T-helper 17 cell (primary cell): ENCODE data around the gene UCK2. TPM values are rescaled to one million over a fixed set of nuclear protein-coding genes. Genes with fewer than 3 reads are reported as not detected.

ENCODE experiments used
- ATAC-seq: fragments of 150-1000 bp; cut with Tn5 transposase; 2 replicates; pipeline ENCODE4 v1.10.0; 2021; ENCODE audit warnings: mild to moderate bottlenecking, moderate library complexity
- DNase-seq, 3 donors: peaks; one replicate each; pipeline versions ENCODE4 v3.0.0 to v3.0.0-alpha.2; 2020 to 2021
- H3K9me3 ChIP-seq: one replicate; pipeline ENCODE4 v1.7.0; 2013; ENCODE audit warnings: low read length, mild to moderate bottlenecking; ENCODE audit not compliant: control insufficient read depth, poor library complexity, severe bottlenecking
- H3K27ac Mint-ChIP-seq: one replicate; pipeline ENCODE4 v1.8.0; 2022; ENCODE audit warnings: mild to moderate bottlenecking, moderate library complexity, mixed read lengths
- H3K27me3 Mint-ChIP-seq: one replicate; pipeline ENCODE4 v1.8.0; 2022; ENCODE audit warnings: mixed read lengths
- H3K36me3 Mint-ChIP-seq: one replicate; pipeline ENCODE4 v1.8.0; 2022; ENCODE audit warnings: low read depth, mixed read lengths
- H3K4me1 Mint-ChIP-seq: one replicate; pipeline ENCODE4 v1.8.0; 2022; ENCODE audit warnings: mild to moderate bottlenecking, mixed read lengths
- H3K4me3 Mint-ChIP-seq: one replicate; pipeline ENCODE4 v1.8.0; 2022; ENCODE audit warnings: mild to moderate bottlenecking, moderate library complexity, mixed read lengths
- total RNA-seq, 4 donors: library from RNA in 2 of 4; stranded (reverse) in 2 of 4; gene quantifications; one replicate each; pipeline ENCODE4 v1.2.3 and lab custom pipeline; 2022 to 2026

The UCK2 gene
- total RNA-seq, 2 donors from 2014 or later = 3.3 to 5.6 TPM

DNA sequence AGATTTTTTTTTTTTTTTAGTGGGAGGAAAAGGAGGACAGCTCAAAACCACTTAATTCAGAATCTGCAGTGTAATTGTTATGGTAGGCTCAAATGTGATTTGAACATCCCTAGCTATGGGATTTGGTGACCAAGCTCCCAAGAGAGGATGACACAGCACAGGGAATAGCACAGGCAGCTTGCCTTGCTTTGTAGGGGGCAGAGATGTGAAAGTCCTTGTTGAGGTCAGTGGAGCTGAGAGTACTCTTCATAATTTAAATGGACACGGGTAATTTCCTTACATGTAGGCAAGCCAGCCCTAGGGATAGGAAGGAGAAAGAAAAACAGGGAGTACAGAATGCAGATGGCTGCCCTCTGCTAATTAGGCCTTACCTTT lies 3.2 kb upstream of the UCK2 start:
- ATAC-seq = no peak
- peaks cover 14% of the 10 kb centered on the region for H3K4me1 Mint-ChIP-seq
- peaks cover 19% of the 10 kb centered on the region for H3K27me3 Mint-ChIP-seq
- H3K36me3 Mint-ChIP-seq = no peaks in the 10 kb centered on the region
- no peak overlapping the region for H3K4me3 Mint-ChIP-seq
- H3K9me3 ChIP-seq = no peaks in the 10 kb centered on the region
- H3K27ac Mint-ChIP-seq = no peak overlapping the region
- no peak for DNase-seq

DNA sequence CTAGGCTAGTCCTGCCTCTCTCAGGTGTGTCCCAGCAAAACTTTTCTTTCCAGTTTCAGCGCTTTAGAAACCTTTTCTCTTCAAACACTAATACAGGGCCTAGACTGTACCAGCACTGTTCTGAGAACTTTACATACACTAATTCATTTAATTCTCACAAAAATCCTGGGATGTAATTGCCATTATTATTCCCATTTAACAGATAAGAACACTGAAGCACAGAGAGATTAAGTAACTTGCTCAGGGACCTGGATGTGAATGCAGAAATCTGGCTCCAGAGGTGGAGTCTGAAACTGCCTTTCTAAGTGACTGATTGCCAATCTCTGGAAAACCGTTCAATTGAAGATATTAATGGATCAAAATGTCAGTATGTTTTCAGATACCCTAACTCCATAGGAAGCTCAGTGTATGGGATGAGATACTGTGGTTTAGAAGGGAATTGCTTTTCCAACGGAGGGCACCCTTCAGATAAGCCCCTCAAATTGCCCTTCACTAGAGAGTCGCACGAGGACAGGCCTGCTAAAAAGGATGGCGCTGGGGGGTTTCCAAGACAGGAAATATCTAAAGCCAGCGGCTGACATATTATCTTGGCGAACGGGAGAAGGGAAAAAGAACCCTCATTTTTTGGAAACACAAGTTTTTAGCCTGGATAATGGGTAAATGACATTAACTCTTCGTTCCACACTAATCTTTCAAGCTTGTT lies 698 bp upstream of the UCK2 start:
- Mint-ChIP-seq H3K4me1 (peaks cover 17% of the 10 kb centered on the region), H3K36me3 (no peaks in the 10 kb centered on the region), H3K27ac (peak overlapping the region; percentile 19), H3K4me3 (peak overlapping the region; percentile 93), H3K27me3 (peaks cover 5% of the 10 kb centered on the region)
- ATAC-seq (no peak), DNase-seq (no peak)
- H3K9me3 ChIP-seq = no peaks in the 10 kb centered on the region

GRCh38 chr1:165828103-165828668 lies 772 bp downstream of the UCK2 start:
- DNase-seq (peak; percentile 15 to 19 (median 18)), ATAC-seq (peak; percentile 55)
- peak overlapping the region; percentile 93 for H3K4me3 Mint-ChIP-seq
- no peaks in the 10 kb centered on the region for H3K9me3 ChIP-seq
- peaks cover 18% of the 10 kb centered on the region for H3K4me1 Mint-ChIP-seq
- peaks cover 5% of the 10 kb centered on the region for H3K27me3 Mint-ChIP-seq
- peak overlapping the region; percentile 14 for H3K27ac Mint-ChIP-seq
- no peaks in the 10 kb centered on the region for H3K36me3 Mint-ChIP-seq

DNA sequence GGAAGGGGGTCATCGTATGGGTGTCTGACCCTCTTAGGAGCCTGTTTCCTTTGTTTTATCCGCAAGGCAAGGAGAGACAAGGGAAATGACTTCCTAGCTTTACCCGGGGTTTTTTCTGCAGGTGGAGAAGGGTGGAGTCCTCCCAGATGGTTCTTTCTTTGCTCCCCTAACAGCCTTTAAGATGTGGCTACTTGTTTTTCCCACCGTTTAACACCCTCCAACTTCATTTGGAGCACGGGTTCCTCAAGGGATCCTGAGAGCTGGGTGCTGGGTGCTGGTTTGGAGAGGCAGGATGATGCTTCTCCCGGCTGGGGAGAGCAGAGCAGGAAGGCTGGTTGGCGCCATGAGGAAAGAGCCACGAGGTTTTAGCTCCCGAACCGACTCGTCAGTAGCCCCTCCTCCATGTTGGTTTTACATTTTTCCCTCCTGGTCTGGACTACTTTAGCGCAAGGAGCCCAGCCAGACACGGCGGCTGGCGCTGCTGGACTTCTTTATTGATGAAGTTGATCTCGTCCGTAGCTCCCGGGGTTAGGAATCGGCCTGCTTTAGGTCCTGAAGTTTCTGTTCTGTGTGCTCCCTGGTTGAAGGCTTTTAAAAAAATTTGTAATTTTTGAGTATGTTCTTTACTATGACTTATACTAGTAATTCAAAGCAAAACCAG lies 1.4 kb downstream of the UCK2 start:
- Mint-ChIP-seq H3K4me1 (peaks cover 18% of the 10 kb centered on the region), H3K4me3 (peak overlapping the region; percentile 93), H3K27ac (peak overlapping the region; percentile 66), H3K36me3 (no peaks in the 10 kb centered on the region), H3K27me3 (peaks cover under 1% of the 10 kb centered on the region)
- ATAC-seq (no peak), DNase-seq (no peak)
- no peaks in the 10 kb centered on the region for H3K9me3 ChIP-seq

GRCh38 chr1:165829888-165830287 lies 2.5 kb downstream of the UCK2 start:
- ATAC-seq (no peak), DNase-seq (no peak)
- Mint-ChIP-seq H3K4me1 (peaks cover 18% of the 10 kb centered on the region), H3K27ac (peak overlapping the region; percentile 66), H3K27me3 (no peaks in the 10 kb centered on the region), H3K4me3 (no peak overlapping the region), H3K36me3 (no peaks in the 10 kb centered on the region)
- no peaks in the 10 kb centered on the region for H3K9me3 ChIP-seq

DNA sequence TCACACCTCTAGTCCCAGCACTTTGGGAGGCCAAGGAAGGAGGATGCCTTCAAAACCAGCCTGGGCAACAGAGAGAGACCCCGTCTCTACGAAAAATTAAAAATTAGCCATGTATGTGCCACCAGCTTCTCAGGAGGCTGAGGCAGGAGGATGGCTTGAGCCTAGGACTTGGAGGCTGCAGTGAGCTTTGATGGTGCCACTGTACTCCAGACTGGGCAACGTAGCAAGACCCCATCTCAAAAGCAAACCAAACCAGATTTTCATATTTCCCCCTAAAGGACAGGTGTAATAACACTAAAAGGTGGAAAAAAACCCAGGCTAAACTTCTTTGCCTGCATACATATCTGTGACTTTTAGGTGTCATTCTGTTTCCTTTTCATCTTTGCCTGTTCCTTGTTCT lies 3.7 kb downstream of the UCK2 start:
- ATAC-seq (no peak), DNase-seq (no peak)
- no peaks in the 10 kb centered on the region for H3K36me3 Mint-ChIP-seq
- H3K27me3 Mint-ChIP-seq = no peaks in the 10 kb centered on the region
- peaks cover 18% of the 10 kb centered on the region for H3K4me1 Mint-ChIP-seq
- no peak overlapping the region for H3K4me3 Mint-ChIP-seq
- H3K27ac Mint-ChIP-seq = no peak overlapping the region
- no peaks in the 10 kb centered on the region for H3K9me3 ChIP-seq

- no peak for ATAC-seq
- no peak for DNase-seq
- no peak overlapping the region for H3K27ac Mint-ChIP-seq
- no peaks in the 10 kb centered on the region for H3K27me3 Mint-ChIP-seq
- H3K4me1 Mint-ChIP-seq = peaks cover 16% of the 10 kb centered on the region
- H3K36me3 Mint-ChIP-seq = no peaks in the 10 kb centered on the region
- no peak overlapping the region for H3K4me3 Mint-ChIP-seq
- H3K9me3 ChIP-seq = no peaks in the 10 kb centered on the region
Measured at GRCh38 chr1:165832902-165833301, 5.5 kb downstream of the UCK2 start.

DNA sequence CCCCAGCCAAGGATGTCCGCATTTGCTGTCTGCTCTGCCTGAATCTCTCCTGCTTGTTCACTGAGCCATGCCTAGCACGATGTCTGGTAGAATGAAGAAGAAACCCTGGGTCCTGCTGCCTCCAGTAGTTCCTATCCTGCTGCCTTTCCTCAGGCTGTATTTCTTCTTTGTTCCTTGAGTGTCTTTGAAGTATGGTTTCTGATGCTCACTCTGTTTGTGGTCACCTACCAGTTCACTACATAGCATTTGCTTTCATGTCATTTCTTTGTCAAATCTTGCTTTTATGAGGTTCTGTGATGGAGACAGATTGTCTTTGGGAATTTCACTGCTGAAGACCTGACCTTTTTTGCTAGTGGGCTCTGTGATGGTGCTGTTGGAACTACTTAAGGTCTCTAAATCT lies 5.9 kb downstream of the UCK2 start:
- H3K4me3 Mint-ChIP-seq = no peak overlapping the region
- no peaks in the 10 kb centered on the region for H3K9me3 ChIP-seq
- H3K27me3 Mint-ChIP-seq = no peaks in the 10 kb centered on the region
- H3K27ac Mint-ChIP-seq = no peak overlapping the region
- DNase-seq = no peak
- peaks cover 20% of the 10 kb centered on the region for H3K4me1 Mint-ChIP-seq
- ATAC-seq = no peak
- H3K36me3 Mint-ChIP-seq = no peaks in the 10 kb centered on the region

DNA sequence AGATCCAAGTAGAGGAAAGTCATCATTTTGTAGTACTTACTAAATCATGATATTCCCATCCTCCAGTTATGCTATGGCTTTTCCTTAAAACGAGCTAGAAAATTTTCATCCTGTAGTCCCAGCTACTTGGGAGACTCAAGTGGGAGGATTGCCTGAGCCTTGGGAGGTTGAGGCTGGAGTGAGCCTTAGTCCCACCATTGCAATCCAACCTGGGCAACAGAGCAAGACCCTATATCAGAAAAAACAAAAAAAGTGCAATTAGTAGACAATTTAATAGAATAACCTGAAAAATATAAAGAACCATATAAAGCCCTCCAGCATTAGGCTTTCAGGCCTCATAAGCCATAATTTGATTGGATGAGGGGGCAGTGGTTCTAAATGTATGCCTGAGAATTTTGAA lies 6.8 kb downstream of the UCK2 start:
- no peaks in the 10 kb centered on the region for H3K36me3 Mint-ChIP-seq
- ATAC-seq = no peak

GRCh38 chr1:165834881-165835280 lies 7.5 kb downstream of the UCK2 start:
- Mint-ChIP-seq H3K27ac (no peak overlapping the region), H3K4me3 (no peak overlapping the region)

More for the DNA sequence above, 6.8 kb downstream of the UCK2 start:
- Mint-ChIP-seq H3K27ac (no peak overlapping the region), H3K4me1 (peaks cover 16% of the 10 kb centered on the region), H3K4me3 (no peak overlapping the region), H3K27me3 (no peaks in the 10 kb centered on the region)
- DNase-seq = no peak
- H3K9me3 ChIP-seq = no peaks in the 10 kb centered on the region

DNA sequence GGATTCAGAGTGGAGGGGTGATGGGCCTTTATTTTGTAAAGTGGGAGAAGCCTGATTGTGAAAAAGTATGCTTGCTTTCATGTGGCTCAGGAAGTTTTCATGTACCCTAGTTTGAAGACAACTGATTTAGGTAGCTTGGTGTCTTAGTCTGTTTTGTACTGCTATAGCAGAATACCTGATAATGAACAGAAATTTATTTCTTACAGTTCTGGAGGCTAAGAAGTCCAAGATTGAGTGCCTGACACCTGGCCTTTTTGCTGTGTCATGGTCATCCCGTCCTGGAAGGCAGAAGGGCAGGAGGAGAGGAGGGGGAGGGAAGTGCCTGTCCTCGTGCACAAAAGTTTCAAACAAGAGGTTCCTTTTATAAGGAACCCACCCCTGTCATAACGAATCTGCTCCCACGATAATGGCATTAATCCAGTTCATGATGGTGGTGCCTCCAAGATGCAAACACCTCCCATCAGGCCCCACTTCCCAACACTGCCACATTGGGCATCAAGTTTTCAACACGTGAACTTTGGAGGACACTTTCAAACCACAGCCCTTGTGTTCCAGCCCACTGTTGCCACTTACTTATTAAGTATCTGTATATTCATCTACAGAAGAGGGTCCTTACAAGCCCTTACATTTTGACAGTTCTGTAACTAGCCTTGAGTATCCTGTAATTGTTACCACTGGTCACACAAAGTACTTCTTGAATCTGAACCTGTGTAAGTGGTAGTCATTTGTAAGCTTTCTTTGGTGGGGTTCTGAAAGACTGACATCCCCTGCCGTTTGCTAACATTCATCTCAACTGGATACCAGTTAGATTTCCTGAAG lies 9.5 kb downstream of the UCK2 start:
- DNase-seq (no peak), ATAC-seq (no peak)
- H3K4me3 Mint-ChIP-seq = no peak overlapping the region
- no peaks in the 10 kb centered on the region for H3K36me3 Mint-ChIP-seq
- H3K27me3 Mint-ChIP-seq = no peaks in the 10 kb centered on the region
- no peaks in the 10 kb centered on the region for H3K9me3 ChIP-seq
- H3K4me1 Mint-ChIP-seq = peaks cover 16% of the 10 kb centered on the region
- no peak overlapping the region for H3K27ac Mint-ChIP-seq

More at GRCh38 chr1:165834881-165835280, 7.5 kb downstream of the UCK2 start:
- Mint-ChIP-seq H3K27me3 (no peaks in the 10 kb centered on the region), H3K36me3 (no peaks in the 10 kb centered on the region), H3K4me1 (peaks cover 14% of the 10 kb centered on the region)
- no peaks in the 10 kb centered on the region for H3K9me3 ChIP-seq
- ATAC-seq (no peak), DNase-seq (no peak)

DNA sequence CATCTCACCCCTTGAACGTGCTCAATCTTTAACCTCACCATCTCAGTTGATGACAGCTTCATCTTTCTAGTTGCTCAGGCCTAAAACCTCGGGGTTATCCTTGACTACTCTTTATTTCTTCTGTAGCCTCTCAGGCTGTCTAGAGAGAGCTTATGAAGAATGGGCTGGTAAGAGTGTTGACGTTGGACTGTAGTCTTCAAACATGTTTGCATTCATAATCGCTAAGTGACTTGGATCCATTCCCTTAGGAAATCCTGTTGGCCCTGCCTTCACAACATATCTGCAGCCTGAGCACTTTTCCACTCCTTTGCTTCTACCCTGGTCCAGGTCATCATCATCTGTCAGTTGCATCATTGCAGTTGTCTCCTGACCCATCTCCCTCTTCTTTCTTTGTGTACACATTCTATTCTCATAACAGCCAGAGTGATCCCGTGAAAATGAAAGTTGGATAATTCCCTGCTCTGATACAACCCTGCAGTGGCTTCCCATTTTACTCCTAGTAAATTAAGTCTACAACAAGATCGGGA lies 10.5 kb downstream of the UCK2 start:
- Mint-ChIP-seq H3K4me3 (no peak overlapping the region), H3K4me1 (peaks cover 26% of the 10 kb centered on the region), H3K27me3 (no peaks in the 10 kb centered on the region), H3K27ac (no peak overlapping the region), H3K36me3 (peaks cover 3% of the 10 kb centered on the region)
- H3K9me3 ChIP-seq = no peaks in the 10 kb centered on the region
- DNase-seq (no peak), ATAC-seq (no peak)

DNA sequence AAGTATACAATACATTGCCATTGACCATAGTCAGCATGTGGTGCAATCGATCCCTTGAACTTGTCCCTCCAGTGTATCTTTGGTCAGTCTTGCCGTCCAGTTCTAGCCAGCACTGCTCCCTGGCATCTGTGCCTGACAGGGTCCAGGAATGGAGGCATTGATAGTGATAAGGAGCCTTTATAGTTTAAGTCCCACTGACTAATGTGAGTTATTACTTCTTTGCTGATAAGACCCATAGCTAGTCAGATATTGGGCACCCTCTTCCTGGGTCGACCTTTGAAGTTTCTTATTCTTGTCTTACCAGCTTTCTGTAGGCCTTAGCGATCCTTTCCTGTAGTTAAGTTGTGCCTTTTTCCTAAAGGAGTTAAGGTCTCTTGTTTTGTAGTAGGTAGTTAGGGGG lies 13.0 kb downstream of the UCK2 start:
- ATAC-seq = no peak
- Mint-ChIP-seq H3K4me3 (no peak overlapping the region), H3K4me1 (peaks cover 26% of the 10 kb centered on the region), H3K27me3 (no peaks in the 10 kb centered on the region), H3K27ac (no peak overlapping the region), H3K36me3 (peaks cover 3% of the 10 kb centered on the region)
- H3K9me3 ChIP-seq = no peaks in the 10 kb centered on the region
- DNase-seq = no peak
